PC-9 (cell line): ENCODE measurements around the gene SCN2B.

Experiments
- CTCF ChIP-seq: fragments of 200-600 bp; sonication (generic); conservative IDR thresholded peaks from 2 replicates; pipeline ENCODE4 v1.6.1; 2017; ENCODE audit warnings: mixed run types, antibody characterized with exemption, mild to moderate bottlenecking, moderate library complexity
- EZH2 ChIP-seq: fragments of 200-600 bp; sonication (generic); IDR thresholded peaks from 2 replicates; pipeline ENCODE4 v1.8.0; 2017; ENCODE audit warnings: antibody characterized with exemption, low read depth

GRCh38 chr11:118206391-118207031 is 30.1 kb upstream of the SCN2B start:
- no peak for TF ChIP-seq EZH2
- TF ChIP-seq CTCF, result no peak
